ENCODE data around the gene HCRTR1.
A peak's percentile ranks its signal among the peaks of the same experiment; 100 is the strongest.

Gene HCRTR1

GRCh38 chr1:31596737-31597097 is 20.8 kb upstream of the HCRTR1 start:
- DNase-seq (ENCODE audit: low spot score) (no peak), FAIRE-seq (no peak)

DNA sequence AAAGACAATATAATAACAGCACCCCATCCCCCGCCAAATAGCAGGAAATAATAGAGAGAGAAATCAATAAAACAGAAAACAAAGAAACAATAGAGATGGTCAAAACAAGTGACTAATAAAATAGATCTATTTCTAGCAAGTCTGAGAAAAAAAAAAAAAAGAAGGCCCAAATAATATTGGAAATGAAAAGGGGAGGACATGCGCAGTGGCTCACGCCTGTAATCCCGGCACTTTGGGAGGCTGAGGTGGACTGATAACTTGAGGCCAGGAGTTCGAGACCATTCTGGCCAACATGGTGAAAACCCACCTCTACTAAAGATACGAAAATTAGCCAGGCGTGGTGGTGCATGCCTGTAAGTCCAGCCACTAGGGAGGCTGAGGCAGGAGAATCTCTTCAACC is 18.5 kb upstream of the HCRTR1 start:
- no peak for DNase-seq (ENCODE audit: low spot score)
- FAIRE-seq: no peak

- no peak for DNase-seq (ENCODE audit: low spot score)
- no peak for FAIRE-seq
Observed at GRCh38 chr1:31600641-31601040, 16.8 kb upstream of the HCRTR1 start.

DNA sequence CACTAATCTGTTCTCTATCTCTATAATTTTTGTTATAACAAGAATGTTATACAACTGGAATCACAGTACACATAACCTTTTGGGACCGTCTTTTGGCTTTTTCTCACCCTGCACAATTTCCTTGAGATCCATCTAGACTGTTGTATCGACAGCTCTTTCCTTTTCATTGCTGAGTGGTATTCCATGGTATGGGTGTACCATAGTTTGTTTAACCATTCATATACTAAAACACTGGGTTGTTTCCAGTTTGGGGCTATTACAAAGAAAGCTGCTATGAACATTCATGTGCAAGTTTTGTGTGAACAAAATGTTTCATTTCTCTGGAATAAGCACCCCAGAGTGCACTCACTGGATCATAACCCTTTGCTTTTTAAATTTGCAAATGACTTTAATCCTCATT is 15.4 kb upstream of the HCRTR1 start:
- no peak for DNase-seq (ENCODE audit: low spot score)
- FAIRE-seq: no peak

DNA sequence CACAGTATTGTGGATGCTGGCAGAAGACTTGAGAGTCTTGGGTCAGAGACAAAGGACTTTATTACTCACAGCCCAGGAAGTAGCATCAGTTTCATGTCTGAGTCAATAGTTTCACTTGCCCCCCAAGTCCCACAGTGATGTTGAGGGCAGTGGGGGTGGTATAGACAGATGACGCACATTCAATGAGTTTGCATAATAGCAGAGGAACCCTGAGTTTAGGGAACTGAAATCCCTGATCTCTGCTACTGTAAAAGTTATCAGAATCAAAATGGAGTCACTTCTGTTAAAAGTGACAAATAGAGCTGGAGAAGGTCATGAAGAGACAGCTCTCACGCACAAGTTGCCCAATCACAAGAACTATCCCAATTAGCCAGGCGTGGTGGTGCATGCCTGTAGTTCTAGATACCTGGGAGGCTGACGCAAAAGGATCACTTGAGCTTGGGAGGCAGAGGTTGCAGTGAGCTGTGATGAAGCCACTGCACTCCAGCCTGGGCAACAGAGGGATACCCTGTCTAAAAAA is 11.5 kb upstream of the HCRTR1 start:
- DNase-seq (ENCODE audit: low spot score): no peak
- FAIRE-seq: peak; percentile 74

GRCh38 chr1:31607360-31607759 is 10.1 kb upstream of the HCRTR1 start:
- FAIRE-seq: no peak
- DNase-seq (ENCODE audit: low spot score): no peak

DNA sequence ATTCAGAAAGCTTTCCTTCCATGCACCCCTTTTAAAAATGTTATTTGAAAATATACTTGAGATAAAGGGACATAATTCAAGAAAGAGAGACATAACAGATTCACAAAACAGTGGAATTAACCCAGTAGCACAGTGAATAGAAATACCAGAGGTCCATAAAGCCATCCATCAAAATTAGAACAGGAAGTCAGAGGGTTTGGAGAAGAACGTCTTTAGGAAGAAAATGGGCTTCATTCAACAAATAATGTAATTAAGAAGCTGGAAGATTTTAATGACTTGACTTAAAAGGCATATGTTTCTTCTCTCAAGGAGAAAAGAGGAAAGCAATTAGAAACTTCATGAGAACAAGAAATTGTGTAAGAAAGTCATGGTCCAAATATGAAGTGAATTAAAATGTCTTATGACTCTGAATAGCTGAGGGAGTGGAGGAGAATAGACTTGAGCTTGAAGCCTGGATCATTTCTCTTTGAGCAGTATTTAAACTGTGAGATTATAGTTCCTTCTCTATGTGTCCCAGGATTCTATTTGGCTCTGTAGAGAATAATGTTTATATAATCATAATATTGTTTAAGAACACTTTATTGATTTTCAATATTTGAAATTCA is 7.9 kb upstream of the HCRTR1 start:
- FAIRE-seq (no peak), DNase-seq (ENCODE audit: low spot score) (no peak)

DNA sequence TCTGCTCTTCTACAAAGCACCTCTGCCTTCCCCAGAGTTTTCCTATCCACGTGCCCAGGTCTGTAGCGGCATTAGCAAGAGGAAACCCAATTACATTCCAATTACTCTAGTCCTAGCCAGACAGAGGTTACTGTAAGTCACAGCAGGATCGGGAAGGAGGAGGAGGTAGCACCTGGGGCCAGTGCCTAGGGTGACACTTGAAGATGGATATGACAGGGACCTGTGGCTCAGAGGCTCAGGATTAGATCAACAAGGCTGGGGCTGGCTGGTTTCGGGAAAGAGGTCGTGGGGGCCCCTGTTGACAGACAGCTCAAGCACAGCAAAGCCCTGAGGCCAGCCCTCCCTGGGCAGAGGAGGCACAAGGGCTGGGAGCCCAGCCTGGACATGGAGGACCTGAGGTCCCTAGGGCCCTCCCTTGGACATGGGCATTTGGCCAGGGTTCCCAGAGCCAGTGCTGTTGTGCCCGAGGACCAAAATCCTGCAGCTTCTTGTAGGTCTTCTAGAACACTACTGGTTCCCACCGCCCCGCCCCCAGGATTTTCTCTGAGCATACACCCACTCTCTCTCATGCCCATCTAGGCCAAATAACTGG is 3.0 kb upstream of the HCRTR1 start:
- DNase-seq (ENCODE audit: low spot score) (no peak), FAIRE-seq (no peak)

- no peak for DNase-seq (ENCODE audit: low spot score)
- FAIRE-seq: no peak
Observed at GRCh38 chr1:31615414-31615813, 2.1 kb upstream of the HCRTR1 start.

DNA sequence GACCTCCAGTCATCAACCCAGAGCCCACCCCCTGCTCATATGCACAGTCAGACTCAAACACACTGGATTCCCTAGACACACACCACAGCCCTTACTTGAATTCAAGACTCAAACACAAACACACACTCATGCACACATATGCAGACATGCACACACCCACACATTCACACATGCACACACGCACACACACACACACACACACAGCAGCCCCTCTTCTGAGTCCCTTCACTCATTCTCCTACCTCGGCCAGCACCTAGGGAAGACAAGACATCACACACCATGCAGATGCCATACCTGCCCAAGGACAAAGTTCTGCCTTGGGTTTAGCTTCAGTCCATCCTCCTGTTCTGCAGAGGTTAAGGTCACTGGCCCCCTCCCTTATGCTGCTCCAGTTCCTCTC is 1.6 kb upstream of the HCRTR1 start:
- DNase-seq (ENCODE audit: low spot score) (no peak), FAIRE-seq (no peak)

- FAIRE-seq (no peak), DNase-seq (ENCODE audit: low spot score) (peak; percentile 85)
Observed at GRCh38 chr1:31617916-31618746, 642 bp downstream of the HCRTR1 start.

- FAIRE-seq (no peak), DNase-seq (ENCODE audit: low spot score) (no peak)
Observed at GRCh38 chr1:31618916-31619846, 1.7 kb downstream of the HCRTR1 start.

GRCh38 chr1:31620631-31621497 is 3.4 kb downstream of the HCRTR1 start:
- no peak for DNase-seq (ENCODE audit: low spot score)
- no peak for FAIRE-seq

- FAIRE-seq: no peak
- no peak for DNase-seq (ENCODE audit: low spot score)
Observed at GRCh38 chr1:31621498-31621820, 4.0 kb downstream of the HCRTR1 start.

DNA sequence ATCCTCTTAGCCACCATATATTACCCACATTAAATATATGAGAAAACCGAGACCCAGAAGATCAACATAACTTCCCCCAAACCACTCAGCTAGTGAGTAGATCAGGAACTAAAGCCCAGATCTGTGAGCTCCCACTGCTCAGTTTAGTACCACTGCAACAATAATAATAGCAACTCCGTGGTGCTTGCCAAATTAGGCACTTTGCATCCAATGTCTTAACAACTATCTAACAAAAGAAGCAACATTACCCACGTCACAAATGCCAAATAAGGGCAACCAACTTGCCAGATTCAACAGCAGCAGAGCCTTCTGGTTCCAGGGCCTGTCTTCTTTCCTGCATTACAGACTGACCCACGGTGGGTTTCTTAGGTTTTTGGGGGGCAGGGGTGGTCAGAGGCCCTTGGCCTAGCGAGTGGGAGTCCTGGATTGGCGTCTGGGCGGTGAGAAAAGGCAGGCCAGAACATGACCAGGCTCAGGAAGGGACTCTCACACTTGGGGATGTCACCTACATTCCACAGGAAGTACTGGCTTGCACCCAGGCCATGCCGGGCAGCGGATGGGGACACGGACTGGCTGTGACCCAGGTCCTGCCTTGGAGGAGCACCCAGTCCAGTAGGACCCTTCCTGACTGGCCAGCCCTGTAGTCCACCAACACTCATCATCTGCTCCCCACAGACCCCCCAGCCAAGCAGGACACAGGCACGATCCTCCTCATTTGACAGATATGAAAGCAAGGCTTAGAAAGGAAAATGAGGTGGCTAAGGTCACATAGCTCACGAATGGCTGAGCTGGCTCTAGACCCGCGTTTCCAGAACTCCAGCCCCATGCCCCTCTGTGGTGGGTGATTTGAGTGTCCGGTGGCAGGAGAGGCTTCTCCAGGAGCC is 4.6 kb downstream of the HCRTR1 start:
- no peak for FAIRE-seq
- DNase-seq (ENCODE audit: low spot score): no peak

DNA sequence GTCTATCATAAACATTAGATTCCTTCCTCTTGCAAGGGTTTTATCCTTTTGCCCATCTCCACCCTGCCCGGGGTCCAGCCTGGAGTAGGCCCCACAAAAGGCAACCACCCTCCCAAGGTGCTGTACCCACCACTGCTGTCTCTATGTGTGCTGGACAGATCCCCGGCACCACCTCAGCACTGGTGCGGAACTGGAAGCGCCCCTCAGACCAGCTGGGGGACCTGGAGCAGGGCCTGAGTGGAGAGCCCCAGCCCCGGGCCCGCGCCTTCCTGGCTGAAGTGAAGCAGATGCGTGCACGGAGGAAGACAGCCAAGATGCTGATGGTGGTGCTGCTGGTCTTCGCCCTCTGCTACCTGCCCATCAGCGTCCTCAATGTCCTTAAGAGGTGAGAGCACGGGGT is 5.9 kb downstream of the HCRTR1 start:
- FAIRE-seq (no peak), DNase-seq (ENCODE audit: low spot score) (no peak)

- no peak for FAIRE-seq
Observed at GRCh38 chr1:31624309-31624708, 6.8 kb downstream of the HCRTR1 start.

DNA sequence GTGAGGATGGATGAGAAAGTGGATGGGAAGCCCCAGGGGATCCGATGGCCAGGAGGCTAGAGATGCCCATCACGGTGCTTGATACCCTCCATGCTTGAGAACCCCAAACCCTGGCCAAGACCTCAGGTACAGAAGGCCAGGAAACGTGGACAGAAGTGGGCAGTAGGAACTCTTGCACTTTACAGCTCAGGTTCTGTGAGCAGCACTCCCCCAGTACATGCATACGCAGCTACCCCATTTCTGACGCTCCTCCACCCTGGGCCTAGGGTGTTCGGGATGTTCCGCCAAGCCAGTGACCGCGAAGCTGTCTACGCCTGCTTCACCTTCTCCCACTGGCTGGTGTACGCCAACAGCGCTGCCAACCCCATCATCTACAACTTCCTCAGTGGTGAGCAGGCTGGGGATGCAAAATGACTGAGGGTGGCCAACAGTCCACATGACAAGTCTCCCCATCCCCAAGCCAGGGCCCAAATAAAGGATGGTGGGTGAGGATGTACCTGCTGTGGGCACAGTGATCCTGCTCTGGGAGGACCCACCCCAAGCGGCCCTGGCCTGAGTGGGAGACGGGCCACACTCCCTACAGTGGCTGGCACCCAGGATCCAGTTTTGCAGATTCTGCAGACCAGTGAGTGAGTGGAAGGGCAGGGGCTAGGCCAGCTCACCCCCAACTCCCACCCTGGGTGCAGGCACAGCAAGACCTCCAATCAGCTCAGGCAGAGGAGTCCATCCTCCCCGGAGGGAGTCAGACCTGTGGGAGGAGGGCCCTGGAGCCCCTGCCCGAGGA is 7.4 kb downstream of the HCRTR1 start:
- DNase-seq (ENCODE audit: low spot score) (no peak), FAIRE-seq (no peak)

More at GRCh38 chr1:31624309-31624708, 6.8 kb downstream of the HCRTR1 start:
- no peak for DNase-seq (ENCODE audit: low spot score)
